IgD-negative memory B cell (primary cell): ENCODE data around the gene CLSTN1. TPM values are rescaled to one million over a fixed set of nuclear protein-coding genes. Genes with fewer than 3 reads are reported as not detected.

Source experiments
- H3K27ac Mint-ChIP-seq, 3 donors: one replicate each; pipeline ENCODE4 v1.8.0; 2020 to 2022; ENCODE audit warnings: mild to moderate bottlenecking in 3 of 3, mixed read lengths in 3 of 3, moderate library complexity in 1 of 3
- H3K27me3 Mint-ChIP-seq: one replicate; pipeline ENCODE4 v1.8.0; 2021; ENCODE audit warnings: mixed read lengths
- H3K36me3 Mint-ChIP-seq: one replicate; pipeline ENCODE4 v1.8.0; 2020; ENCODE audit warnings: mild to moderate bottlenecking, mixed read lengths
- H3K4me1 Mint-ChIP-seq, 3 donors: one replicate each; pipeline ENCODE4 v1.8.0; 2020 to 2022; ENCODE audit warnings: mixed read lengths in 3 of 3, mild to moderate bottlenecking in 1 of 3
- H3K4me3 Mint-ChIP-seq, 4 donors: one replicate each; pipeline ENCODE4 v1.8.0; 2020 to 2022; ENCODE audit warnings: mild to moderate bottlenecking in 4 of 4, mixed read lengths in 4 of 4, moderate library complexity in 3 of 4
- H3K9me3 Mint-ChIP-seq, 3 donors: one replicate each; pipeline ENCODE4 v1.8.0; 2020 to 2021; ENCODE audit warnings: mixed read lengths in 3 of 3, mild to moderate bottlenecking in 1 of 3
- polyA plus RNA-seq: library from polyadenylated mRNA; unstranded; fragments of 300-500 nt; fragmentation: Illumina TruSeq; gene quantifications from one replicate; pipeline ENCODE4 v1.2.3, GENCODE V29; 2021

The CLSTN1 gene
- polyA plus RNA-seq, 1 donor from 2014 or later = 24.7 TPM

- H3K4me3 Mint-ChIP-seq = no peak overlapping the region
- H3K36me3 Mint-ChIP-seq = peaks cover 2% of the 10 kb centered on the region
- H3K4me1 Mint-ChIP-seq = no peaks in the 10 kb centered on the region
- H3K27me3 Mint-ChIP-seq = no peaks in the 10 kb centered on the region
- H3K27ac Mint-ChIP-seq = no peak overlapping the region
- no peaks in the 10 kb centered on the region for H3K9me3 Mint-ChIP-seq
Measured at GRCh38 chr1:9844106-9844505, 20.3 kb upstream of the CLSTN1 start.

DNA sequence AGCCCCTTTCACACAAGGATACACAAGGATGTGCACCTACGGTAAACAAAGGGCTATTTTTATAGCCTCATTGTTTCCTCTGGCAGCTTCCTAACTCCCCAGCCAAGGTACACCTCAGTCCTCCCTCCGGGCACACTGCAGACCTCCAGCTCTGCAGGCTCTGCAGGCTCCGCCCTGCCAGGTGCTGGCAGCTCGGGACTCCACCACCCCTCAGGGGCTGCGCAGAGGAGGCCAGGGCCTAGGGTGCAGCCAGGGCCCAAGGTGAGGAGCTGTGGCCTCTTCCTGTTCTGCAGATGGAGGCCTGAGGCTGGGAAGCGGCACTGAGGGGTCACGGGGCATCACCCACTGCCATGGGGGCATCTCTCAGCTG, 19.8 kb upstream of the CLSTN1 start:
- no peaks in the 10 kb centered on the region for H3K27me3 Mint-ChIP-seq
- H3K9me3 Mint-ChIP-seq = no peaks in the 10 kb centered on the region
- H3K4me1 Mint-ChIP-seq = no peaks in the 10 kb centered on the region
- peaks cover 2% of the 10 kb centered on the region for H3K36me3 Mint-ChIP-seq
- no peak overlapping the region for H3K27ac Mint-ChIP-seq
- no peak overlapping the region for H3K4me3 Mint-ChIP-seq

DNA sequence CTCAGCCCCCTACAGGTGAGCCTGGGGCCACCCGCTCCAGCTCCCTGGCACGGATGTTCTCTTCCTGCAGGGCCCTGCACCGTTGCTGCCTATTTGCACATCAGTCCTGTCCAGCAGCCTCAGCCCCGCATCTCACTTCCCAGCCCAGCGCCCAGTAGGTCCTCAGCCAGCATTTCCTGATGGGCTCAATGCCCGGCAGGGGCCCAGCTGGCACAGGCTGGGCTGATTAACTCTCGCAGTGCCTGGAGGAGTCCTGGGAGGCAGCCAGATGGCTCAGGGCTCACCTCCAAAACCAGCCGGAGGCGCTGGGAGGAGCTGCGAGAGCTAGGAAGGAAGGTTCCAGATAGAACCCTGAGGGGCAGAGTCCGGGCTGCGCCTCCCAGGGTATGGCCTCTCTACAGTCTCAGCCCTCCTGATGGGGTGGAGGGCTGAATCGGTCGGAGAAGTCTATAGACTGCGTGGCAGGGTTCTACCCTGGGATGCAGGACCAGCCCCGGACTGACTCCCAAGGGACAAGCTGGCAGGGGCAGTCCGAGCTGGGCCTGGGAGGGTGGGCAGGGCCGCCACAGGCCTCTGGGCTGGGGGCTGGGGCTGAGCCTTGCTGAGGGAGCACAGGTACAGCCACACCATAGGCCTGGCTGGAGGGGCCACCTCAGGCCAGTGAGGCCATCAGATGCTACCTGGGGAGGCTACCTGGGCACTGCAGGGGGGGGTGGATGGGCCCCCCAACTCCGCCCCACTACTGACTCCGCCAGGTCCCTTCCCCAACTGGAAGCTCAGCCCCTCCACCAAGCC, 19.2 kb upstream of the CLSTN1 start:
- no peaks in the 10 kb centered on the region for H3K27me3 Mint-ChIP-seq
- no peak overlapping the region for H3K27ac Mint-ChIP-seq
- peaks cover 2% of the 10 kb centered on the region for H3K36me3 Mint-ChIP-seq
- no peak overlapping the region for H3K4me3 Mint-ChIP-seq
- no peaks in the 10 kb centered on the region for H3K9me3 Mint-ChIP-seq
- H3K4me1 Mint-ChIP-seq = no peaks in the 10 kb centered on the region

DNA sequence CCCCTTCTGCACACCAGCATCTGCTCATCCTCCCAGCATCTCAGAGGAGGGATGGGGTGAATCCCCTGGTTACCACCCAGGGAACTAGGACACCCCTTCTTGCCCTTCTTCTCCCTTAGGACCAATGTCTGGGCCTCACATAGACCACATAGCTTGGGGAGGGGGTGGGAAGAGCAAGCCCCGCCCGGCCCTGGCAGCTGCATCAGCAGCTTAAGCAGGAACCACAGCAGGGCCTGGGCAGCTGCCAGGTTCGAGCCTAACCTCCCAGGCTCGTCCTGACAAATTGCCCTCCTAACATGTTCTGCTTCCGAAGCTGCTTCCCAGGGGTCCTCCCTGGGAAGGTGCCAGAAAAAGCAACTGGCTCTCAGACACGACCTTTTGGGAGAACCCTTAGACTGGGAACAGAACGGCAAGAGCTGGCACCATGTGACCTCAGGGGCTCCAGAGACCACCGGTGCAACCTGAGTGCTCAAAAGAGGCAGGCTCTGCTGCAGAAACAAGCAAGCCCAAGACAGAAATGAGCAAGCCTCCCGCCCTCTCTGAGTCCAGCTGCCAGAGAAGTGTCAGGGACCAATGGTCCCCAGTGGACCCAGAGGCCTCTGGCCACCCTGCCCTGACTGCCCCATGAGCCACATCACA, 18.4 kb upstream of the CLSTN1 start:
- H3K36me3 Mint-ChIP-seq = peaks cover 2% of the 10 kb centered on the region
- H3K9me3 Mint-ChIP-seq = no peaks in the 10 kb centered on the region
- H3K27ac Mint-ChIP-seq = peak overlapping the region in 1 of 3 donors; percentile 80
- no peaks in the 10 kb centered on the region for H3K4me1 Mint-ChIP-seq
- no peaks in the 10 kb centered on the region for H3K27me3 Mint-ChIP-seq
- H3K4me3 Mint-ChIP-seq = no peak overlapping the region

GRCh38 chr1:9841460-9841859, 17.7 kb upstream of the CLSTN1 start:
- no peak overlapping the region for H3K27ac Mint-ChIP-seq
- H3K9me3 Mint-ChIP-seq = no peaks in the 10 kb centered on the region
- H3K27me3 Mint-ChIP-seq = no peaks in the 10 kb centered on the region
- no peak overlapping the region for H3K4me3 Mint-ChIP-seq
- H3K4me1 Mint-ChIP-seq = no peaks in the 10 kb centered on the region
- H3K36me3 Mint-ChIP-seq = peaks cover 2% of the 10 kb centered on the region

GRCh38 chr1:9840176-9840575, 16.4 kb upstream of the CLSTN1 start:
- Mint-ChIP-seq H3K4me1 (no peaks in the 10 kb centered on the region), H3K27me3 (no peaks in the 10 kb centered on the region), H3K27ac (no peak overlapping the region), H3K36me3 (peaks cover 2% of the 10 kb centered on the region), H3K4me3 (no peak overlapping the region), H3K9me3 (no peaks in the 10 kb centered on the region)

GRCh38 chr1:9838946-9839345, 15.2 kb upstream of the CLSTN1 start:
- no peaks in the 10 kb centered on the region for H3K4me1 Mint-ChIP-seq
- H3K27ac Mint-ChIP-seq = peak overlapping the region in 1 of 3 donors; percentile 12
- H3K36me3 Mint-ChIP-seq = peaks cover 2% of the 10 kb centered on the region
- no peaks in the 10 kb centered on the region for H3K27me3 Mint-ChIP-seq
- H3K9me3 Mint-ChIP-seq = no peaks in the 10 kb centered on the region
- H3K4me3 Mint-ChIP-seq = no peak overlapping the region

- Mint-ChIP-seq H3K36me3 (peaks cover 2% of the 10 kb centered on the region), H3K27me3 (no peaks in the 10 kb centered on the region), H3K4me3 (no peak overlapping the region), H3K9me3 (no peaks in the 10 kb centered on the region), H3K4me1 (no peaks in the 10 kb centered on the region), H3K27ac (no peak overlapping the region)
Measured at GRCh38 chr1:9836632-9836960, 12.8 kb upstream of the CLSTN1 start.

DNA sequence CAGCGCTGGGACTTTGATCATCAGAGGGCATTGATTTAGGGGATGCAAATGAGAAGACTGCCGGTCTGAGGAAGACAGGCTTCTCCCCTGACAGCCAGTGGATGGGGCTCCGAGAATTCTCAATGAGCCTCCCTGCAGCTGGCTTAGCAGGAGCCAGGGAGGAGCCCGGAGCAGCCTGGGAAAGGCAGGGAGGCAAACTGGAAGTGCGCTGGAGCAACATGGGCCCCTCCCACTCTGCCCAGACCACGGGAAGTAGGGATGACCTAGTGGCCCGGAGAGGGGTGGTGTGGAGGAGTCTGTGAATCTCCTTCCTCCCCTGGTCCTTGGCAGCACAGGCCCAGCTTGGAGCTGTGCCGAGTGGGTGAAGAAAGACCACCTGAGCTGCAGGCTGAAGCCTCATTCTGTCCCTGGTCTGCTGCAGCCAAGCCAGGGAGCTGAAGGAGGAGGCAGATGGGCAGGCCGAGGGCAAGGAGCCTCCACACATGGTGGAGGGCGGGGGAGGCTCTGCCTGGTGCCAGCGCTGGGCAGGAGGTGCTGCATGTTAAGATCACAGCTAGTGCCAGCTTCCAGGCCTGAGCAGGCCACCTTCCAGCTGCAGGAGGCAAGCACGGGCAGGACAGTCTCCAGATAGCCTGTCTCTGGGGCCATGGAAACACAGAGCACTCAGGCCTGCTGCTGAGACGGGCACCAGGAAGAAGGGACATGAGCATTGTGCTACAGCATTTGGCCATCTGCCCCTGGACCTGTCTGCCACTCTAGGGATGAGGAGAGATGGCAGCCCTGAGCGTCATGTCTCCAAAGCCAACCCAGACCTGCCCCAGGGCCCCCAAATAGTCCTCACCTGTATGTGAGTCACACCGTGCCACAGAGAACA, 12.2 kb upstream of the CLSTN1 start:
- no peaks in the 10 kb centered on the region for H3K4me1 Mint-ChIP-seq
- H3K27me3 Mint-ChIP-seq = no peaks in the 10 kb centered on the region
- H3K4me3 Mint-ChIP-seq = no peak overlapping the region
- no peaks in the 10 kb centered on the region for H3K9me3 Mint-ChIP-seq
- peak overlapping the region in 1 of 3 donors; percentile 84 for H3K27ac Mint-ChIP-seq
- H3K36me3 Mint-ChIP-seq = peaks cover 2% of the 10 kb centered on the region

- no peaks in the 10 kb centered on the region for H3K36me3 Mint-ChIP-seq
- no peaks in the 10 kb centered on the region for H3K27me3 Mint-ChIP-seq
- no peaks in the 10 kb centered on the region for H3K4me1 Mint-ChIP-seq
- H3K27ac Mint-ChIP-seq = peak overlapping the region in 1 of 3 donors; percentile 84
- H3K9me3 Mint-ChIP-seq = no peaks in the 10 kb centered on the region
- H3K4me3 Mint-ChIP-seq = no peak overlapping the region
Measured at GRCh38 chr1:9835404-9835757, 11.6 kb upstream of the CLSTN1 start.

DNA sequence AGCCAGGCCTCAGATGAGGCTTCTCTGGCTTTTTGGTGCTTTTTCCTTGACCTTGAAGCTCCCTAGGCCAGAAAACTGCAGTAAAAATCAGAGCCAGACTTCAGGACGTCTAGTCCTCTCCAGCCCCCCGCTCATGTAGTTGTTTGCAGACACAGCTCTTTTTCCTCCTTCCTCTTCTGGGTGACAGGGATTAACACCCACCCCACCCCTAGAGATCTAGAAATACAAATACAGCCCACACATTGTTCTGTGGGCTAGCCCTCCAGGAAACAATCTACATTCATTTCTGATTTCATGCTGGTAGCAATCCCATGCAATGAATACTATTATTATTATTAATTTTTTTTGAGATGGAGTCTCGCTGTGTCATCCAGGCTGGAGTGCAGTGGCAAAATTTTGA, 9.9 kb upstream of the CLSTN1 start:
- Mint-ChIP-seq H3K9me3 (no peaks in the 10 kb centered on the region), H3K36me3 (no peaks in the 10 kb centered on the region), H3K27ac (no peak overlapping the region), H3K4me1 (no peaks in the 10 kb centered on the region), H3K4me3 (no peak overlapping the region), H3K27me3 (no peaks in the 10 kb centered on the region)

- Mint-ChIP-seq H3K27me3 (no peaks in the 10 kb centered on the region), H3K27ac (no peak overlapping the region), H3K4me3 (peak overlapping the region in 2 of 4 donors; percentile 44 to 45), H3K9me3 (no peaks in the 10 kb centered on the region), H3K4me1 (peaks cover 17 to 22% (median 18%) of the 10 kb centered on the region in 3 donors), H3K36me3 (no peaks in the 10 kb centered on the region)
Measured at GRCh38 chr1:9827558-9828185, 3.9 kb upstream of the CLSTN1 start.

DNA sequence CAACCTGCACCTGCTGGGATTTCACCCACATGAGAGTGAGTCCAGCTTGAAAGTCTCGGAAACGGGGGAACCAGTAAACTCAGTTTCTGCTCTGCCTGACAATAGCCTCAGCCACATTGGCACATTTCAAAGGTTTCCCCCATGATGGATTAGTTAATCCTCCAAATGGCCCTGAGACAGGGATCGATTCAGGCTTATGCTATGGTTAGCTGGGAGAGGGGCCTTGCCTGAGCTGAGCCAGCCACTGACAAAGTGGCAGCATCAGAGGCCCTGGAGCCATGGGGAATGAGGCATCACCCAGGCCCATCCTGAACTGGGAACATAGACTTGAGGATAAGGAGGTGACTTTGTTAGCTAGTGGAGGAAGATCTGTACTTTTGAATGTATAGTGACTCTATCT, 2.9 kb upstream of the CLSTN1 start:
- peak overlapping the region in 1 of 4 donors; percentile 84 for H3K4me3 Mint-ChIP-seq
- peak overlapping the region; percentile 24 to 84 (median 76) for H3K27ac Mint-ChIP-seq
- H3K36me3 Mint-ChIP-seq = no peaks in the 10 kb centered on the region
- no peaks in the 10 kb centered on the region for H3K9me3 Mint-ChIP-seq
- H3K4me1 Mint-ChIP-seq = peaks cover 24 to 31% (median 27%) of the 10 kb centered on the region in 3 donors
- H3K27me3 Mint-ChIP-seq = no peaks in the 10 kb centered on the region

- Mint-ChIP-seq H3K27ac (peak overlapping the region; percentile 76 to 92 (median 84)), H3K4me3 (peak overlapping the region; percentile 83 to 92 (median 85)), H3K27me3 (no peaks in the 10 kb centered on the region), H3K4me1 (peaks cover 24 to 31% (median 27%) of the 10 kb centered on the region in 3 donors), H3K36me3 (no peaks in the 10 kb centered on the region), H3K9me3 (no peaks in the 10 kb centered on the region)
Measured at GRCh38 chr1:9826087-9826486, 2.3 kb upstream of the CLSTN1 start.
